Activated CD8-positive, alpha-beta memory T cell treated with anti-CD3 and anti-CD28 coated beads for 36 hours (primary cell): ENCODE measurements around the gene MAFB. TPM values are rescaled to one million over a fixed set of nuclear protein-coding genes. Genes with fewer than 3 reads are reported as not detected.

ENCODE experiments used
- CTCF ChIA-PET: fragments of 350-600 bp; sonication (Branson Sonifier 250); formaldehyde crosslinking; loops from one replicate; lab custom pipeline; 2021; ENCODE audit warnings: antibody characterized with exemption; lab: Charles Lee
- POLR2A ChIA-PET: fragments of 350-600 bp; sonication (Branson Sonifier 250); formaldehyde crosslinking; loops from one replicate; lab custom pipeline; 2021; ENCODE audit warnings: antibody characterized with exemption; lab: Charles Lee
- total RNA-seq, 2 experiments: library from RNA; stranded (reverse); gene quantifications; one replicate each; pipeline ENCODE4 v1.2.3, GENCODE V29; 2021

Gene MAFB
- total RNA-seq, 2 experiments from 2014 or later: 0.04 to 0.11 TPM

DNA sequence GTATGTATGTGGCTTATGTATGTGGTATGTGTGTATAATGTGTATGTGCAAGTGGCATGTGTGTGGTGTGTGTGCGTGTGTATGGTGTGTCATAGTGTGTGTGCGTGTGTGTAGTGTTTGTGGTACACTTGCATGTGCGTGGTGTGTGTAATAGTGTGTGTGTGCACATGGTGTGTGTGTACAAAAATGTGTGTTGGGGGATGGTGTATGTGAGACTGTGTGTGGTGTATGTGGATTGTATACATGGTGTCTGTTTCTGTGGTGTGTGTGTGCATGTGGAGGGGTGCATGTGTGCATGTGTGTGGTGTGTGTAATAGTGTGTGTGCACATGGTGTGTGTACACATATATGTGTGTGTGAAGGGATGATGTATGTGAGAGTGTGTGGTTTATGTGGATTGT is 21.5 kb downstream of the MAFB start:
- ChIA-PET CTCF (no interaction called here), POLR2A (no interaction called here)

DNA sequence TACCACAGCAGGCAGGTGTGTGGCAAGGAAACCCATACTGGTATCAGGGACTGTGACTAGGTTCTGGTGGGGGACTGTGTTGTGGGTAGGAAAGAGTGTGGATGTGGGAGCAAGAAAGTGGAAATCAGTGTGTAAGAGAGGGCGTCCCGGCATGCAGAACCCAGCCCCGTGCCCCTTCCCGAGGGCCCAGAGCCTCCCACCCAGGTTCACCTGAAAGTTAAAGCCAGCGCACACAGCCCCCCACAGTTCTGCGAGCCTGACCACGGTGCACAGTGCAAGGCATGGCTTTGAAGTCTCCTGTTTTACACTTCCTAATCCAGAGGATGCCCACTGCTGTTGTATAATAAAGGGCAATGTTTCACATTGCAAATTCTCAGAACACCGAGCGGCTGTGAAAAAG is 22.7 kb downstream of the MAFB start:
- POLR2A ChIA-PET: no interaction called here
- CTCF ChIA-PET: no interaction called here

- POLR2A ChIA-PET: no interaction called here
- CTCF ChIA-PET: no interaction called here
These were observed 24.1 kb downstream of the MAFB start for GRCh38 chr20:40664891-40665290.

GRCh38 chr20:40663991-40664880 is 24.8 kb downstream of the MAFB start:
- POLR2A ChIA-PET: no interaction called here
- CTCF ChIA-PET: no interaction called here

- ChIA-PET POLR2A (no interaction called here), CTCF (no interaction called here)
These were observed 25.7 kb downstream of the MAFB start for GRCh38 chr20:40663304-40663790.

DNA sequence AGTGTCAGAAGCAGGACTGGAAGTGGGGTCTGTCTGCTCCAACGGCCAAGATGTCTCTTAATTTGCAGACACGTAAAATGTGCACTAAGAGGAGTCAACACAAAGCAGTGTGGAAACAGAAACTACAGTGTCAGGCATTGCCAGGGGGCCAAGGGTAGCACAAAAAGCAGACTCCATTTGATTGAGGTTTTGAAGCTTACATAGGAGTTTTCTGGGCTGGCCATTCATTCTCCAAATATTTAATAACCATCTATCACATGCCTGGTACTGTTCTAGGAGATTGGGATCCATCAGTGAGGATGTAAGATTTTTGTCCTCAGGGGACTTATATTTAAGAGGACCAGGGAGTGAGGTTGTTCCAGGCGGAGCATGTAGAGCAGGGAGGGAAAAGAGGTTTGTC is 29.5 kb downstream of the MAFB start:
- ChIA-PET CTCF (no interaction called here), POLR2A (no interaction called here)

GRCh38 chr20:40658509-40658908 is 30.5 kb downstream of the MAFB start:
- ChIA-PET POLR2A (no interaction called here), CTCF (no interaction called here)

DNA sequence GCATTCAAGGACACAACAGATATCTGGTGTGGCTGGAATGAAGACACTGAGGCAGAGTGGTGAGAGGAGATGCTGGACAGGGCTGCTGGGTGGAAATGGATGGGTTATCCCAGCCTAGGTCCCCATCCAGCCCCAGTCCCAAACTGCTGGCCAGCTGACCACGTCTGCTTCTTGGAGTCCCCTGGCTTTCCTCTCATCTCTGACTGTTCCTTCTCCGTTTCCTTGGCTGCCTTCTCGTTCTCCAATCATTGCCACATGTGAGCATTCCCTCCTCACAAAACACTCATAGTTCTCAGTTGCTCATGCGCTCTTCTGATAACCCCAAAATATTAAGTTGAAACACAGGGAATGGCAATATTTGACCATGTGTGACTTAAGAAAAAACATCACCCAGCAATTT is 31.5 kb downstream of the MAFB start:
- POLR2A ChIA-PET: no interaction called here
- CTCF ChIA-PET: no interaction called here

DNA sequence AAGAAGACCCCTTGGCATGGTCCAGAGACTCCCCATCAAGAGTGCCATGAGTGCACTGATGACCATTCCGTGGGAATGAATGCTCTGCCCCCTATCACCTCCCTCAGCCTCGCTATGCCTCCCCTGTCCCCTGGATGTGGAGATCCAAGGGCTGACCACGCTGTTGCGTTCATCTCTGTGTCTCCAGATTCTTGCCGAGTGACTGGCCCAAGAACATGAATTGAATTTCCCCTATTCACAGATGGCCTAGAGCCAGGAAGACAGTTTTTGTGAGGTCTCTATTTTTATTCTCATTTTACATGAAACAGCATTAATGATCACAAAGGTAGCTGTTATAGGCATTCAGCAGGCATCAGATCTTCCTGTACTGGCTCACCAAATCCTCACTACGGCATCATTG is 33.6 kb downstream of the MAFB start:
- ChIA-PET CTCF (no interaction called here), POLR2A (no interaction called here)

GRCh38 chr20:40654876-40655275 is 34.2 kb downstream of the MAFB start:
- ChIA-PET CTCF (no interaction called here), POLR2A (no interaction called here)

GRCh38 chr20:40652441-40652987 is 36.5 kb downstream of the MAFB start:
- CTCF ChIA-PET: no interaction called here
- POLR2A ChIA-PET: no interaction called here

DNA sequence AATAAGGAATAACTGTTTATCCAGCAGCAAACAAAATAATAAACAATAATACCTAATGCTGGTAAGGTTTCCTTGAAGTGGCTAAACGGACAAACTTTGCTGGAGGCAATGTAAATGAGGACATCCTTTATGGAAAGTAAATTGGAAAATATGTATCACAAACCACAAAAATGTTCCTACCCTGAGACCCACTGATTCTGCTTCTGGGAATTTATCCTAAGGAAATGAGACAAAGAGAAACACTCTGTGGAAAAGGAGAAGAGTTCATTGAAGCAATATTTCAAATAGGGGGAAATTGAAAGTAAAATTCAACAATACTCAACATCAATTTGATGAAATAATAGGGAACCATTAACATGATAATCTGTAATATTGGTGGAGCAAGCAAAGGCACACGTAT is 37.9 kb downstream of the MAFB start:
- ChIA-PET CTCF (no interaction called here), POLR2A (no interaction called here)

DNA sequence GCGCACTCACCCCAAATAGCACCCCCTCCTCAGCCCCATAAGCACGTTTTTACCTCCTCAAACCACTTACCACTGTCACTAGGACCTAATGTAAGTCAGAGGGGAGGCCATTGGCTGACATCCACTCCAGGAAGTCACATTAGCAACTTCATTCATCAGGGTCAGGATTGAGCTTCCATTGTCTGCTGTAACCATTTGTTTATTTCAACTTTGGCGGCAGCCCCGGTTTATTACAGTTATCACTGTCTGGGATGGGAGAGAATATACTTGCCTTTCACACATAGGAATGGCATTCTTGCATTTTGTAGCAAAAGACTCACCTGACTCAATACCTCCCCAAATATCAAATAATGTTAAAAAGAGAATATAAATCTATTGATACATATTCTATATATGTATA is 38.3 kb downstream of the MAFB start:
- CTCF ChIA-PET: no interaction called here
- POLR2A ChIA-PET: no interaction called here

GRCh38 chr20:40648210-40649072 is 40.6 kb downstream of the MAFB start:
- CTCF ChIA-PET: no interaction called here

DNA sequence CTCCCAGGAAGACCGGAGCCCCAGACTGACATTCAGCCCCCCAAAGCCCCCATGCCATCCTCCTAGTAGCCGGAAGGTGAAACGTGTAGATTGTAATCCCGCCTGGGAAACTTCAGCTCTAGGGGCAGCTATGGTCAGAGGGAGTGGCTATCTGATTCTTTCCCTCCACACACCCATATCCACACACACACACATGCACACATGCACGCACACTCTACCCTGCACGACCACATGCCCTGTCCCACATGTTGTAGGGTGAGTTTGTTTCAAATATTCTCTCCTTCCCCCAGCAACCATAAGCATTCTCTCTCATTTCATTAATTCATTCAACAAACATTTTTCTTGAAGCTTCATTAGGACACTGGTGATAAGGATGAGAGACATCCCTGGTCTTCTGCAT is 42.2 kb downstream of the MAFB start:
- CTCF ChIA-PET: no interaction called here
- POLR2A ChIA-PET: no interaction called here

More at GRCh38 chr20:40648210-40649072, 40.6 kb downstream of the MAFB start:
- POLR2A ChIA-PET: no interaction called here

GRCh38 chr20:40646361-40646760 is 42.7 kb downstream of the MAFB start:
- CTCF ChIA-PET: no interaction called here
- POLR2A ChIA-PET: no interaction called here

DNA sequence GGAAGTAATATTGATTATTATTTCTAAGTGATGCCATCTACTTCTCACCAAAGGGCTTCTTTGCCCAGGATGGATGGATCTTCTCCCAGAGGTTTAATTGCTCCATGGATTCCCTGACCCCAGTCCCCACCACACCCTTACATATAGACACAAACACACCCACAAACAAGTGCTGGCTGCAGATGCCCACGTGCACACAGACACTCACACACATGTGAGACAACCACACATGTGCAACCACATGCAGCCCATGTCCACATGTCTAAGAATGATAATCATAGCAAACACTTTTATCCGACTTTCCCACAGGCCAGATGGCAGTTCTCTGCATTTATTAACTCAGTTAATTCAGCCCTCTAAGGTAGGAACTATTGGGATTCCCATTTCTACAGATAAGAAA is 44.2 kb downstream of the MAFB start:
- ChIA-PET CTCF (no interaction called here), POLR2A (no interaction called here)

GRCh38 chr20:40643891-40644290 is 45.1 kb downstream of the MAFB start:
- ChIA-PET POLR2A (no interaction called here), CTCF (no interaction called here)

DNA sequence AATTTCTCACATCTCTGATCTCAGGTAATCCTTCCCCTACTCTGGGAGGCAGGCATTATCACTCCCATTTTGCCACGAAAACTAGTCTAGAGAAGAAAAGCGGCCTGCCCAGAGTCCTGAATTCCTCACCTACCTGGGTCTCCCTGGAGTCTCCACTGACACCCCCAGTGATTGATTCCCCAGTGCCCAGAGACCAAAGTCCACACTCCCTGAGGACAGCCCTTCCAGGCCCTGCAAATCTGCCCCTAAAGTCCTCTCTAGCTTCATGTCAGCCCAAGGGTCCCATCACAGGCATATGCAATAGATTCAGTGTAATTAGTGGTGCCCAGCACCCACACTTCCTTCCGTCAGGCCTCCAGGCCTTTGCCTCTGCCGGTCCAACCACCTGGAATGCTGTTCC is 47.2 kb downstream of the MAFB start:
- ChIA-PET POLR2A (no interaction called here), CTCF (no interaction called here)

GRCh38 chr20:40641202-40641601 is 47.8 kb downstream of the MAFB start:
- POLR2A ChIA-PET: no interaction called here
- CTCF ChIA-PET: no interaction called here
